Activated CD8-positive, alpha-beta memory T cell treated with anti-CD3 and anti-CD28 coated beads, Interleukin-2, amount 50 U/mL, for 4 hours (primary cell): Measurements from ENCODE around the gene GPR78.
A peak's percentile ranks its signal among the peaks of the same experiment; 100 is the strongest.

Source experiments
- DNase-seq: peaks from one replicate; pipeline ENCODE4 v3.0.0-alpha.2; 2020

GPR78 gene

DNA sequence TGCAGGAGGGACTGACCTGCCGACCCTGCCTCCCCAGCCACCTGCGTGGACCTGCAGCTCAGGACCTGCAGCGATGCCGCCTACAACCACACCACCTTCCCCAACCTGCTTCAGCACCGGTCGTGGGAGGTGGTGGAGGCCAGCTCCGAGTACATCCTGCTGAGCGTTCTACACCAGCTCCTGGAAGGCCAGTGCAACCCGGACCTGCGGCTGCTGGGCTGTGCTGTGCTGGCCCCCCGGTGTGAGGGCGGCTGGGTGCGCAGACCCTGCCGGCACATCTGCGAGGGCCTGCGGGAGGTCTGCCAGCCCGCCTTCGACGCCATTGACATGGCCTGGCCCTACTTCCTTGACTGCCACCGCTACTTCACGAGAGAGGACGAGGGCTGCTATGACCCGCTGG lies 20.9 kb downstream of the GPR78 start:
- DNase-seq, result no peak

DNA sequence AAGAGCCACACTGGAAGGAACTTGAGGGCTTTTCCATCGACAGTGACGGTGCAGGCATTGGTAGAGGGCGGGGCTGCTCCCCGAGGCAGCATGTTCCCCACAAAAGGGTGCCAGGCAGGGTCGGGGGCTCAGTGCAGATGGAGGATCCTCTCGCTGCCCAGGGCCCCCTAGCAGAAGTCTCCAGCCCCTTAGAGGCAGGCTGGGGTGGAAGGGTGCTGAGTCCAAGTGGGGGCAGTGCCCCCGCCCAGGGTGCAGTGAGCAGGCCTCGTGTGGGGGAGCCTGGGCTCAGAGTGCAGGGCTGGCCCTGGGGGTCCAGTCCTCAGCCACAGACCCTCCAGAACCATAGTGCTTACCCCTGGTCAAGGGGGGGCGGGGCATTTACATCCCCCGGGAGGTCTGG lies 21.4 kb downstream of the GPR78 start:
- no peak for DNase-seq

DNA sequence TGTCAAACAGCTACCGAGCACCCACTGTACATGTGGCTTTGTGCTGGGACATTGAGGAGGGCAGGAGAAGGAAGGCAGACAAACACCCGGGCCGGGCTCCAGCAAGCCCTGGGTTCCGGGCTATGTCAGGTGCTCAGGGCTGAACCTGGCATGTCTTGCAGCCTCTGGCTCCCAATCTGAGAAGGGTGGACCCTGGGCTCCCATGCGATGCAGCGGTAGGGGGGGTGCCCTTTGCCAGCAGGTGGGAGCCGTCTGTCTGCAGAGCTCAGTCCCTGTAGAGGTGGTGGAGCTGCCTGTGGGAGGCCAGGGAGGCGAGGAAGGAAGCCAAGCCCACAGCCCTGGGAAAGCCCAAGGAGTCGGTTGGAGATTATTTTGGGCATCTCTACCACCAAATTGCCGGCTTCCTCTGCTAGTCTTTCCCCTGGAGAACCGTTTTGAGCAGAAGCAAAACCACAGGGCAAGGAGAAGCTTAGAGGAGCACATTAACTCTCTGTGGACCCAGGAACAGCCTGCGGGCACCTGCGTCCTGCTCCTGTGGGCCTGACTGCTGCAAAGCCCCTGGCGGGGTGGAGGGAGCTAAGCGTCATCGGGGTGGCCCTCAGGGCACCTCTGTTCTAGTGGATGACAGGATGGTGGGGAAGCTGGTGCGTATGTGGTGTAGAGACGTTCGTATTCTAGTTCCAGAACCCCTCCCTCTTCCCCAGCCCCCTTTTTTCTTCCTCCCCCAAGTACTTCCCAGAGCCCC lies 22.7 kb downstream of the GPR78 start:
- no peak for DNase-seq

DNA sequence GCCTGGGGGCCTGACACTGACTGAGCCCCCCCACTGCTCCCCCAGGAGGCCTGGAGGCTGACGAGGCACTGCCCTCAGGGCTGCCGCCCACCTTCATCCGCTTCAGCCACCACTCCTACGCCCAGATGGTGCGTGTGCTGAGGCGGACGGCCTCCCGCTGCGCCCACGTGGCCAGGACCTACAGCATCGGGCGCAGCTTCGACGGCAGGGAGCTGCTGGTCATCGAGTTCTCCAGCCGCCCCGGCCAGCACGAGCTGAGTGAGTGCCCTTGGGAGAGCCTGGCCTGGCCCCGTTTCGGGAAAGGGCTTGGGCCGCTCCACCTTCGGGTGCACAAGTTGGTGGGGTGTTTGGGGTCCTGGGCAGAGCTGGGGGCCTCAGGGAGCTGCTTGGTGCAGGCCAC lies 23.7 kb downstream of the GPR78 start:
- DNase-seq, result no peak

DNA sequence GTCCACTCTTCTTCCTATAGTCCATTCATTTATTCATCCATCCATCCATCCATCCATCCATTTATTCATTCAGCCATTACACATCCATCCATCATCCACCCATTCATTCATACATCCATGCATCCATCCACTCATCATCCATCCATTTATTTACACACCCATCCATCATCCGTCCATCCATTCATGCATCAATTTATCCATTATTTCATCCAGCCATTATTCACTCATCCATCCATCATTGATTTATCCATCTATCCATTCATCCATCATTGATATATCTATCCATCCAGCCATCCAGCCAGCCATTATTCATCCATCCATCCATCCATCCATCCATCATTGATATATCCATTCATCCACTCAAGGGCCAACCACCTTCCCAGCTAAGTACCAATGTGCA lies 25.1 kb downstream of the GPR78 start:
- DNase-seq, result no peak

DNA sequence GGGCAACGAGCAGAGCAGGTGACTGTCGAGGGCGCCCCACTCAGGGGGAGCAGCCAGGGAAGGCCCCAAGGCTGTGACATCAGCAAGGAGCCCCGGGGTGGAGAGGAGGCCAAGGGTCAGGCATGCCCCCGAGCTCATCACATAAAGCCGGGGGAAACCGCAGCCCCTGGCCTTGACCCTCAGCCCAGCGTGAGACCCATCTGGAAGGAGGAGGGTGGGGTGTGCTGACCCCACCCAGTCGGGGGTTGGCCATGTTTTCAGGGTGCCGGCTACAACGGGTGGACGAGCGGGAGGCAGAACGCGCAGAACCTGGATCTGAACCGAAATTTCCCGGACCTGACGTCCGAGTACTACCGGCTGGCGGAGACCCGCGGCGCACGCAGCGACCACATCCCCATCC lies 26.3 kb downstream of the GPR78 start:
- no peak for DNase-seq

DNA sequence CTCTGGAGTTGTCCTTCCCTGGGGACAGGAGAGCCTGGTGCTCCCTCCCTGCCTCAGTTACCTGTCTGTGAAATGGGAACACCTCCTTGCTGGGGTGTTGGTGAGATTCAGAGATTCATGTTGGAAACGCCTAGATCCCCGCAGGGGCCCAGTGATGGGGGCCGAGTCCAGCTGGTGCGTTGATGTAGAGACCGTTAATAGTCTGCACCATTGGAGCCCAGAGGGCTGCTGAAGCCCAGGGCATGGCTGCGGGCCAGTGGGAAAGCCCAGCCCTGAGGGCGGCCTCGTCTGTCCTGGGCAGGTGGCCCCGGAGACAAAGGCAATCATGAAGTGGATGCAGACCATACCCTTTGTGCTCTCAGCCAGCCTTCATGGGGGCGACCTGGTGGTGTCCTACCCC lies 26.8 kb downstream of the GPR78 start:
- no peak for DNase-seq

DNA sequence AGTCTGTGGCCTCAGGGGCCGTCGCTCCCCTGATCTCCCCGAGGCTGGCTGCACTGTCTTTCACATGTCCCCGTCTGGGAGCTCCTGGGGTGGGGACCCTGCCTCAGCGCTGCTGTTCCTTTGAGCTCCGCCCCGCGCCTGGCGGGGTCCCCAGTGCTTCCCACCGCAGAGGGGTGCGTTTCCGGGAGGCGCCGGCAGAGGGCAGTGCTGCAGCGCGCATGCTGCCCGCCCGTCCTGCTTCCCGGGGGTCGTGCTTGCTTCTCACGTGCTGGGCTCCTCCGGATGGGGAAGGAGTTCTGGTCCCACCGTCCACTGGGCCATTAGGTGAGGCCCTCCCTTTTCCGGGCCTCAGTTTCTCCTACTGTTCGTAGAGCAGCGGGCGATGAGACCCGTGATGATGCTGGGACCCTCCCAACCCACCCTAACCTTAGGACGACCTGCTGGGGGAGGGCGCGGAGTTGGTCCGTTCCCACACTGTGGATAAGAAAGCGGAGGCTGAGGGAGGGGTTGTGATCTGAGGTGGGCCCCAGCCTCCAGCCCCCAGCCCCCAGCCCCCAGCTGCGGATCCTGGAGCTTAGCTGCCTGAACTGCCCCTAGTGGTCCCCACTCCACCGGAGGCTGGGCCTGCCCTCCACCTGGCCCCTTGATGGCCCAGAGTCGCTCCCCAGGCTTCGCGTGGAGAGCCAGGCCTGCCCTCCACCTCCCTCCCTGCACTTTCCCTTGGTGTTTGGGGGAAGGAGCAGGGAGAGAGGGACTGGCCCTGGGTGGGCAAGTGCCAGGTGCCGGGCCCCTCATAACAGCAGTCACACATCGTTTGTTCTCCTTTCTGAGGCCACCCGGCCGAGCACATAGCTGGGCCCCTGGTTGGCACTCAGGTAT lies 27.6 kb downstream of the GPR78 start:
- peak; percentile 43 for DNase-seq

DNA sequence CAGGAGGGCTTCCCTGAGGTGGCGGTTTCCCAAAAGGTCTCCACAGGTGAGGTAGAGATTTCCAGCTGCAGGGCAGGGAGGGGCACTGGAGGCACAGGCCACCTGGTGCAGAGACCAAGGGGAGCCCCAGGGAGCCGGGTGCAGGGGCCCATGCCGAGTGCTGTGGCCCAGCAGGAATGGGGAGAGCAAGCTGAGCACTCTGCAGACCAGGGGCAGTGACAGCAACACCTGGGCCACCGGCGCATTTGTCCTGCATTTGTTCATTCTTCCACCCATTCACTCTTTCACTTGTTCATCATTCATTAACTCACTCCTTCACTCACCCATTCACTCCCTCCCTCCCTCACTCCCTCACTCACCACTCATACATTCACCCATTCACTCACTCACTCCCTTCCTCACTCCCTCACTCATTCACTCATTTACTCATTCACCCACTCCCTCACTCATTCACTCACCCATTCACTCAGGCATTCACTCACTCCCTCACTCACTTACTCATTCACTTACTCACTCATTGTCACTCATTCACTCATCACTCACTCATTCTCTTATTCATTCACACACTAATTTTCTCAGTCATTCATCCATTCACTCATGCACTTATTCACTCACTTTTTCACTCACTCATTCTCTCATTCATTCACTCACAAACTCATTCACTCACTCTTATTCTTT lies 28.7 kb downstream of the GPR78 start:
- no peak for DNase-seq

DNA sequence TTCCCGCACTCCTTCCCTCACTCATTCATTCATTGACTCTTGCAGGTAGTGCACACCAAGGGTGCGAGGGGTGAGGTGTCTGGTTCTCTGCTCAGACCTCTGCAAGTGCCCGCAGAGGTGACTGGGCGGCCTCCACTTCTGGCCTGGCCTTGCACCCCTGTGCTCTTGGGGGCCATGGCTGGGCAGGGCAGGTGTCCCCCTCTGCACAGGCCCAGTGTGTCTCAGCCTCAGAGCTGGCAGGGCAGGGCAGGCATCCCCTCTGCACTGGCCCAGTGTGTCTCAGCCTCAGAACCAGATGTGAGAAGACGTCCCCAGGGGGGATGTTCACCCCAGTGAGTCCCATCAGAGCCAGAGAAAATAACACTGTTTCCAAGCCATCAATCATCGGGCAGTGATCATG lies 29.2 kb downstream of the GPR78 start:
- DNase-seq, result no peak

DNA sequence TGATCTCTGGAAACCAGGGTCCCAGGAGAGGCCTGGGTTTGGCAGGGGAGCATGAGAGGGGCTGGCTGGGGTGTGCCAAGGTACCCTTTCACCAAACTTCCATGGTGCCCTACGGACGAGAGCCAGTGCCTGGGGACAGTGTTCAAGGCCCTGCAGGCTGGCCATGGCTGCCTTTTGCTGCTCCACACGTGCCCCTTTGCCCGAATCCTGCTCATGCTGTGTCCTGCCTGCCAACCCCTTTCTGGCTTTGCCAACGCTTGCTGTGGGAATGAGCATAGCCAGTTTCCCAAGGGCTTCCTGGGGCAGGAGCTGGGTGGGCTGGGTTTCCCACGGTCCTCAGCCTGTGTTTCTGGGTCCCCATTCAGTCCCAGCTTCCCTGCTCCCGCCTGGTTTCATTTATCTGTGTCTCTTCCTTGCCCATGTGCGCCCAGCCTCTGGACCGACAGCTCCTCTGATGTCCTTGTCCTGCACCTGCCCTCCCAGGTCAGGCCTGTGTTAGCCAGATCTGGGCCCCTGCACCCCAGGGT lies 29.7 kb downstream of the GPR78 start:
- no peak for DNase-seq

DNA sequence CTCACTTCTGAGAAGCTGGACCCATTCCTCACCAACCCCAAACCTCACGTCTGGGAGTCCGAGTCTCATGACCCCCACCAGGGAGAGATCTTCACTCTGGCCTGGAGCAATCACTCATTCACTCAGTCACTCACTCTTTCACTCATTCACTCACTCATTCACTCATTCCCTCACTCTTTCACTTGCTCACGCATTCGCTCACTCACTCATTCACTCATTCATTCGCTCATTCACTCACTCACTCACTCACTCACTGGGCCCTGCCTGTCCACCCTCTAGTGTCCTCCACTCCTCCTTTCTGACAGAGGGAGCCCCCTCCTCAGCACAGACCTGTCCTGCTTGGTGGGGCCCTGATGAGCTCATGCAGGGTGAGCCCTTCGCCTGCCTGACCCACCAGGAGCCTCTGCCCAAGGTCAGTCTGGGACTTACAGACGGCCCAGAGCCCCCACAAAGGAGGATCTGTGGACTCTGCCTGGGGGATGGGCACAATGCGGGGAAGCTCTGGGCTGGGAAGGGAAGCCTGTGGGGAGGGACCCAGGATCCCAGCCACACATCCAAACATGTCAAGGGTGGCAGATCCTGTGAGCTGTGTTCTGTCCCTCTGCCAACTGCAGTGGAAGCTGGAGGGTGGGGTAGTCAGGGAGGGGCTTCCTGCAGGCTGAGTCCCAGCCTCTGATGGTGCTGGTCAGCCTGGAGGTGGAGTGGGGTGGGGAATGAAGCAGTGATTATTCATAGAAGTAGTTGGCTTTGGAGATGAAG lies 30.8 kb downstream of the GPR78 start:
- DNase-seq, result no peak

DNA sequence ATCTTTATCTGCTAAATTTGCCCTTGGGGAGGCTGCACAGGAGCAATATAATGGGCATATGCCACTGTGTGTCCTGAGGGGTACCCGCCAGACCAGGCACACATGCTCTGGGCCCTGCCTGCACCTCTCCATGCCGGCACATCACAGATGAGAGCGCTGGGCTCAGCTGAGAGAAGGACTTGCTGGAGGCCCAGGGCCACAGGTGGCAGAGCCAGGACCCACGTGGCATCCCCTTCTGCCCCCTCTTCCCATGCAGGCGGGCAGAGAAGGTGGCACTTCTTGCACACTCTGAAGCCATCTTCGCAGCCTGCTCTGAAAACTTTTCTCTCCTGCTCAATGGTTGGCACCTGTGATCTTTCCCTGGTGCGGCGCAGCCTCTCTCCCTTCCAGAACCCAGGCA lies 32.5 kb downstream of the GPR78 start:
- no peak for DNase-seq

DNA sequence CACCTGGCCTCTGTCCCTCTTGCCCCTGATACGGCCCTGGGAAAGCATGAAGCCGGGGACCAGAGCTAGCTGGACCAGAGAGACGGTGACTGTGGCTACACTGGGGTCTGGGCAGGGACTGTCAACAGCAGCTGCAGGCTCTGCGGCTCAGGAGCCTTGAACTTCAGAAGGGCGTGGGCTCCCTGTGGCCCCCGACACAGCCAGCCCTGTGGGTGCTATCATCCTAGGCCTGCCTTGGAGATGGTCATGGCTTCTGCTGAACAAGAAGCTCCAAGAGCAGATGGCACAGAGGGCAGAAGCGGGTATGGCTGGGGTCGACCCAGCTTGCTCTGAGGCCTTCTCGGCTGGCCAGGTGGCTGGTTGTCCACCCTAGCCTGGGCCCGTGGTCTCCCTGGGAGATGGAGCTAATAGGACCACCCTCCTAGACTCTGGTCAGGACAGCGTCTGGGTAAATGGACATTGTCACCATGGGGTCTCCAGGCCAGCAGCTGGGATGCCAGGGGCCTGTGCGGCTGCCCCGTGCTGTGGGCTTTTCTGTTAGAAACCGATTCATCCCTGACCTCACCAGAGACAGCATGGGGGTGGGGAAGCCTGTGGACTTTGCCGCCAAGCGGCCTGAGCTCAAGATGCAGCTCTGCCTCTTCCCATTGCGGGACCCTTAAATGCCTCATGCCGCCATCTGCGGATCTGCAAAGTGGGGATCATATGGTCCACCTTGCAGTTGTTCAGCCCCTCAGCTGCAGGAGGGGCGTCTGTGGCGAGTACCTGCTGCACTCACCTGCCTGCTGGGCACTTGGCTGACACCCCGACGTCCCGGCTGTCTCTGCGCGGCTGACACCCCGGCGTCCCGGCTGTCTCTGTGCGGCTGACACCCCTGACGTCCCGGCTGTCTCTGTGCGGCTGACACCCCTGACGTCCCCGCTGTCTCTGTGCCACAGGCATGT lies 33.5 kb downstream of the GPR78 start:
- no peak for DNase-seq

GRCh38 chr4:8614365-8615193 lies 34.4 kb downstream of the GPR78 start:
- no peak for DNase-seq

DNA sequence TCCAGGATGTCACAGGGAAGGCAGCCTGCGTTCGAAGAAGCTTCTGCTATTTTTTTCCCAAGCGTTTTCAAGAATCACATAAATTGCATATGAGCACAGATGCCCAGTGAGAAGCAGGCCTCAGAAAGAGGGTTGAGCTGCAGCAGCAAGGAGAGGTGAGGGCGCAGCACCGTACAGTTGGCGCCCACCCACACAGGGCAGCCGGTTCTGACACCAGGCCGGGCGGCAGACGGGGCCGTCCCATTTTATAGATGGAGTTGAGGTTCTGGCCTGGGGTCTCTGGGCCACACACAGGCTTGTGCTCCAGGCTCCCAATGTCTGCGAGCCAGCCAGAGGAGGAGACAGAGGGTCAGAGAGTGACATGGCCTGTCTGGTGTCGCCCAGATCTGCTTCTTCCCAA lies 35.2 kb downstream of the GPR78 start:
- no peak for DNase-seq

DNA sequence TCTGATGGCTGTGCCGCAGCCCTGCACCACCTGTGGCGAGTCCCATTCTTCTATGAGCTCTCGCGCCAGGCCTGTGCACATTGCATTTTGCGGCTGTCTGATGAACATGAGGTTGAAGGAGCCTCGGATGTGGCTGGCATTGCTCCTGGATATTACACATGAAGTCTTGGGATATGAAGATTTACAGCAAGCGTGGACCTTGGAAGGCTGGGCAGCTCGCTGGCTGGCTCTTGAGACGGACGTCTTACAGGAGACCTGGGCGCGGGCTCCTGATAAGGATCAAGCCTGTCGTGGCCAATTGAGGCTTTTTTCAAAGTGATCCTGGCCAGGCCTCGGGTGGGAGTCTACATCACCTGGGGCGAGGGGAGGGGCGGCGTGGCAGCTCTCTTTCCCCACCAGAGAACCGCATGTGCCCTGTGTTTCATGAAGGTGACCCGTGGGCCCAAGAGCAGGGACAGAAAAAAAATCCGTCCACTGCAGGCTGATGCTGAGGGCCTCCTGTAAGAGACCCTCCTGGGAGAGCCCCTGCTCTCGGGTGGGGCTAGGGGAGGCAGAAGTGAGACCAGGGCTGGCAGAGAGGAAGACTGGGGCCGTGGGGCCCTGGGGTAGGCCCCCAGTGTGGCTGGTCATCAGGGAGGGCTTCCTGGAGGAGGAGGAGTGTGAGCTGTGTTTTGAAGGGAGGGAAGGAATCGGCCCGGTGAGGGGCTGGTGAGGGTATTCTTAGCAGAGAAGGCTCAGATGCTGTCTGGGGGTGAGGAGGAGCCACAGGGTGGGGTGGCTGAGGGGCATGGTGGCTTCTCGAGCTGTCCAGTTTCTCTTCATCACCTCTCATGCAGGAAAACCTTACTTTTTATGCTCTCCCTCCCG lies 36.0 kb downstream of the GPR78 start:
- DNase-seq, result no peak

DNA sequence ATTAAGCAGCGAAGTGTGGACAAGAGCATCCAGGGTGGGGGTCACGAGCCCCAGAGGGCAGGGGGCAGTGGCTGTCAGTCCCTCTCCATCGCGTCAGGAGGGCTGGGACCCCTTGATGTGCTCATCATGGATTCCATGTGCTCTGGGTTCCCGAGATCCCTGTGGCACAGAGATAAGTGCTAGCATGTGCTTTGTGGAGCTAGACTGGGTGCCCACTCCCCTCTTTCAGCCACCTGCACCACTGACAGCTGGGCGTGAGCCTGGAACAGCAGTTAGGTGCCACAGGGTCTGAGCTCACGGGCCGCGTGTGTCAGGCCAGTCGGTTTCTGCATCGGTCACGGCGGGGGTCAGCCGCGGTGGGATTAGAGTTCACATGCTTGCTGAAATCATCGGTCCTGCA lies 36.6 kb downstream of the GPR78 start:
- no peak for DNase-seq

DNA sequence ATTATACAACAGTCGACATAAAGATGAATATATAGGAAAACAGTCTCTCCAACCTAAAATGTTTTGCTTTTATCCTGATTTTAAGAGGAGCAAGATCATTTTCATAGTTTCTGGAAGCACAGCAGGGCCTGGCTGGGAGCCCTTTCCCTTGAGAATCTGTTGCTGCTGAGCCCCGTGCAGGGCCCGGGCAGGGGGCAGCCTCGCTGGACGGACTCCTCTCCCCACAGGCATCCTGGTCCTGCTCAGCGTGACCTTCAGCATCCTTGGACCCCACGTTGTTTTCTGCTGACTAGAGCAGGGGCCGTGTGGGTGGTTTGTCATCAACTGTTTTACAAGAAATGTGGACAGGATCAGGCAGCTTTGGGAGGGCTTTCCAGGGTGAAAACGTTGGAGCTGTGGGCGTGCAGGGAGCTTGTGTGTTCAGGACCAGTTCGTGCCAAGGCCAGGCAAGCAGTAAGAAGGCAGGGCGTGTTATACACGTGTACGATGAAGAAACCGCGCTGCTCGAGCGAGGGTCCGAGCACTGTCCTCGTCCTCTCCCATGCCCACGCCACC lies 37.4 kb downstream of the GPR78 start:
- DNase-seq, result no peak
